D721Med (cell line): ENCODE results near the gene BRD8.

ENCODE experiments used
- DNase-seq: peaks from one replicate; pipeline ENCODE4 v3.0.0; 2011; ENCODE audit warnings: low spot score; ENCODE audit not compliant: insufficient read length
- FAIRE-seq: peaks from 2 replicates; lab custom pipeline; 2011; peaks lifted over from hg19 to GRCh38; lab: Jason Lieb, UNC
- TF ChIP-seq, protein P1 (sequence below): IDR thresholded peaks from 2 replicates; pipeline ENCODE4 v1.5.1; 2012; ENCODE audit warnings: mild to moderate bottlenecking, control low read depth; ENCODE audit not compliant: insufficient read depth; ENCODE audit errors: missing control alignments

BRD8 gene

DNA sequence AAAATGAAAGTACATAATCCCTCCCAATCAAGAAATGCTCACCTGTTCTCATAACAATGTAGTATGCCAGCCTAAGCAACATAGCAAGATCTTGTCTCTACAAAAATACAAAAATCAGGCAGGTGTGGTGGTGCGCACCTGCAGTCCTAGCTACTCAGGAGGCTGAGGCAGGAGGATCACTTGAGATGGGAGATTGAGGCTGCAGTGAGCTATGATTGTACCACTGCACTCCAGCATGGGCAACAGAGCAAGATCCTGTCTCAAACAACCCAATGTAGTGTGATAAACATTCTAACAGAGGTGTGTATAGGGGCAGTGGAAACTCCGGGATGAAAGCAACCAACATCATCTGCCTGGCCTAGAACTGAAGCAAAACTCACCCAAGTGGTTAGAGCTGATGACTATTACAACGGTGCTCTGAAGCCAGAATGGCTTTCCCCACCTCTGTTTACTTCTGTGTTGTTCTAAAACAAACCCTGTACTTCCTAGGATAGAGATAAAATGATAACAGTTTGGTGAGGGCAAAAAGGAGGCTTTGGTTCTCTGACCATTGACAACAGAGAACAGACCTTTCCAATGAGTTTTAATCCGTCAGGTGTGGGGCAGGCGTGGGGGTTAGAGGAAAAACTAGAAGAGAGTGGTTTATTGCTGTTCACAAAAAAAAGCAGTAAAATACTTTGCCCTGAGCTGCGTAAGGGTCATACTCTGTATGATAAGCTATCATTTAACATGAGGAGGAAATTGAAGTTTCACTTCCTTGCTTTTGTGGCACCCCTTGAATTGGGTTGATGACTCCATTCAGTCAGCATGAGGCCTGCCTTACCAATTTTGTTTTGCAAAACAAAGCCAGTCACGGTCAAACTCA lies 75.7 kb downstream of the BRD8 start:
- DNase-seq = no peak
- no peak for FAIRE-seq
- TF ChIP-seq, protein P1, sequence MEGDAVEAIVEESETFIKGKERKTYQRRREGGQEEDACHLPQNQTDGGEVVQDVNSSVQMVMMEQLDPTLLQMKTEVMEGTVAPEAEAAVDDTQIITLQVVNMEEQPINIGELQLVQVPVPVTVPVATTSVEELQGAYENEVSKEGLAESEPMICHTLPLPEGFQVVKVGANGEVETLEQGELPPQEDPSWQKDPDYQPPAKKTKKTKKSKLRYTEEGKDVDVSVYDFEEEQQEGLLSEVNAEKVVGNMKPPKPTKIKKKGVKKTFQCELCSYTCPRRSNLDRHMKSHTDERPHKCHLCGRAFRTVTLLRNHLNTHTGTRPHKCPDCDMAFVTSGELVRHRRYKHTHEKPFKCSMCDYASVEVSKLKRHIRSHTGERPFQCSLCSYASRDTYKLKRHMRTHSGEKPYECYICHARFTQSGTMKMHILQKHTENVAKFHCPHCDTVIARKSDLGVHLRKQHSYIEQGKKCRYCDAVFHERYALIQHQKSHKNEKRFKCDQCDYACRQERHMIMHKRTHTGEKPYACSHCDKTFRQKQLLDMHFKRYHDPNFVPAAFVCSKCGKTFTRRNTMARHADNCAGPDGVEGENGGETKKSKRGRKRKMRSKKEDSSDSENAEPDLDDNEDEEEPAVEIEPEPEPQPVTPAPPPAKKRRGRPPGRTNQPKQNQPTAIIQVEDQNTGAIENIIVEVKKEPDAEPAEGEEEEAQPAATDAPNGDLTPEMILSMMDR = no peak

DNA sequence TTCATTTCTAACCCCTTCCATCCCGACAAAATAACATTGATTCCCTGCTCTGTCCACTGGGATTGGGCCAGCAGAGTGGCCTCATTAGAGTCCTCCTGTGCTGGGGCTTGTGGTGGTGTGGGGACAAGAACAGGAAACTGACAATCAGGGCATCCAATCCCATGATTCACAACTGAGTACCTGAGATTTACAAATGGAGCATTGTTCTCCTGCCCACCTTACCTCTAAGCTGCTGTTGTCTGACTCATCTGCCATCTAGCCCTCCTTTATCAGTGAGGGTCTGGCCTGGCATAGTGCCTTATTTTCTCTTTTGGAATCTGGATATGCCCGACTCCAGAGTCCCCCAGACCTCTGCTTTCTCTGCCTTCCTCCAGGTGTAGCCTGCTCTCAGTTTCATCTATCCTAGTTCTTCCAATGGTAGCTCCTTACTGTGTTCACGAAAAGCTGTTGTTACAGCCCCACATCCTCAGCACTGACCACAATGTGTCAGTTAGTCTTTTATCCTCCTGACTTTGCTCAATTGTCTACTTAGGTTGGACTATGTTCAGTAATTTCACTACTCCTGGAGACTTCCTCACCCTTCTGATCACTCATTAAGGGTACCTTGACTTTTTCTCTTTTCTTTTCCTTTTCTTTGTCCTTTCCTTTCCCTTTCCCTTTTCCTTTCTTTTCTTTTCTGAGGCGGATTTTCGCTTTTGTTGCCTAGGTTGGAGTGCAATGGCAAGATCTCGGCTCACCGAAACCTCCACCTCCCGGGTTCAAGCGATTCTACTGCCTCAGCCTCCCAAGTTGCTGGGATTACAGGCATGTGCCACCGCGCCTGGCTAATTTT lies 81.2 kb downstream of the BRD8 start:
- TF ChIP-seq, protein P1 = no peak

DNA sequence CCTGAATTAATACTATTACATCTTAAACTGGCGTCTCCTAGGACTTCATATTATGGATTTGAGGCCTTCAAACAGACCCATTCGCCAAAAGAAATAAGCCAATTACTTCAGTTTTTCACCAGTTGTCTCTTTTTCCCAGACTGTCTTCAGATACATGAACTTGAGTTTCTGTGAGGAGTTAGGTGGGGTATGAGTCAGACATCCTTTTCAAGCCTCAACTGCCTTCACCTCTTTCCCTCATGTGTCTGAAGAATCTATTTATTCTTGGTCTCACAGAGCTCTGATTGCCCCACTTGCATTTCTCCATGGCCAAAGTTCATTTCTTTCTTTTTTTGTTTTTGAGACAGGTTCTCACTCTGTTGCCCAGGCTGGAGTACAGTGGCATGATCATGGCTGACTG lies 82.1 kb downstream of the BRD8 start:
- TF ChIP-seq, protein P1 = no peak
- no peak for FAIRE-seq
- no peak for DNase-seq

More for the DNA sequence above, 81.2 kb downstream of the BRD8 start:
- DNase-seq = no peak
- FAIRE-seq = no peak

DNA sequence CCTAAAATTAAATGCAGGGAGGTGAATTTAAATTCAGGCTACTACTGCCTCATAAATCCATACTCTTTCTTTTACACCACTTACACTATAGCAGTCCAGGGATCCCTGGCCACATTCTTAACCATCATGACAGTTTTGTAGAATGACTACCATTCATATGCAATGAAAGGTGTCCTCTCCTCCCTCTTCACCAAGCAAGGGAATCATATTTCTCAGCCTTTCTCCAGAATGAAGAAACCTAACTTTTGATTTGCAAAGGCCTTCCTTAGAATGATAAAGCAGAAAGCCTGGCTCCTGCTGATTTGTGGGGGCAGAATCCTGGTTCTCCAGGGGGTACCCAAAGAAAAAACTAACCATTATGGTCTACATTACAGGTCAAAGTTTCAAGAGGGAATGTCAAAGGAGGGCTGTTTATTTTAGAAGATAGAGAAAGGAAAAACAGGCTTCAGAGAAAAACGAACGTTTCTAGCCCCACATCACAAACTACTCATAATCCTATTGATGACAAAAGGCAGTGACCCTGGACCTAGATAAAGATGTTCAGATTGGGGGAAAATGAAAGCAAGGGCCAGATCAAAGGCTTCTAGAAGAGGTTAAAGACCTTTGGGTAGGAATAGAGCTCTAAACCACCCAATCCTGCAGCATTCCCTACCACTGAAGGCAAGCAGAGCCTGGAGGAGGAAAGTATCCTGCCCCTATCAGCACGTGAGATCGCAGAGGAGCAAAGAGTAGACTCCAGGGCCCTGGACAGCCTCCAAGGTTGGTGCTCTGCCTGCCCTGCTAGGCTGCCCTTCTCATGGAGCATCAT lies 83.1 kb downstream of the BRD8 start:
- DNase-seq (no peak), FAIRE-seq (no peak)
- TF ChIP-seq, protein P1 = no peak

DNA sequence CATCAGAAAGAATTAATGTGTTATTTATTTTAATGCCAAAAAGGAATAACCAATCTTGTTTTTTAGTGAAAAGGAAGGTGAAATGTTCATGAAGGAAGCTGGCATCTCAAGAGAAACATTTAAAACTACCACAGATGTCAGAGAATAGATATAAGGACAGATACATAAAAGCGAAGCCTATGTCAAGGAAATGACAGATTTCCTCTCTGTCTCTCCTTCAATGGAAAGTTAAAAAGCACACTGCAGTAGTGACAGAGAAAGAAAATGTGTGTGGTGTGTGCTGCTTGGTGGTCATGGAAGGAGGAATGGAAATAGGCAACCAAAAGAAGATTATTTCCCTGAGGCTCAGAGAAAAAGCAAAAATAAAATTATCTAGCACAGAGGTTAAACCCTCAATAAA lies 85.4 kb downstream of the BRD8 start:
- FAIRE-seq (no peak), DNase-seq (no peak)
- TF ChIP-seq, protein P1 = no peak

GRCh38 chr5:138092301-138092700 lies 86.1 kb downstream of the BRD8 start:
- FAIRE-seq (no peak), DNase-seq (no peak)
- TF ChIP-seq, protein P1 = no peak
